ENCODE measurements around the gene NEGR1. TPM values are rescaled to one million over a fixed set of nuclear protein-coding genes. Genes with fewer than 3 reads are reported as not detected.

NEGR1 gene
- total and polyA plus RNA-seq, 2 donors (not counting 3 experiments of a cell fraction or from before 2014, with no cell fraction given), result 6.8 to 21.8 TPM

DNA sequence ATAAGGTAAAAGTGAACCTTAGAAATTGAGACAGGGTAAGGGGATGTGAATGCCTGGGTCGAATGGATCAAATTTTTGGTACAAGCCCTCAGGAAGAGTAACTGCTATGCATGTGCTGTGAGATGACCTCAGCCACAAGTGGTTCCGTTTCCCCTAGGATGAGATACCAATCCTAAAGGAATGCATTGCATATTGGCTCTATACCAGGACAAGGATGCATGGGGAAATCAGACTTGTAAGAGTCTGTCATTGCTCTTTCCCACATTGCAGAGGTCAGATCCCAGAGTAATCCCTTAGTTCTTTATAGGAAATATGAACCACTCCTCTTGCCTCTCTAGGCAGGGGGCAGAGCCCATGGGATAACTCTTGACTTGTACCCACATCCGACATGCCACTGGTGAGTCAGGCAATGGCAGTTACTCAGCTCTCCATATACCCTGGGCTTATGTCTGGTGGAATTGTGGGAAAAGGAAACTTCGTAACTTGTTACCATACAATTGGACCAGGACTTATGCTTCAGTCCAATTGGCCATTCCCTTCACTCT is 773.2 kb downstream of the NEGR1 start:
- H3K4me2 ChIP-seq (ENCODE audit: insufficient read depth, low read length), result no peak overlapping the region
- no peaks in the 10 kb centered on the region for H3K9me3 ChIP-seq (replicated peaks; ENCODE audit: control insufficient read depth, insufficient read depth, low read length)
- DNase-seq (ENCODE audit: low read depth, low spot score) (no peak), FAIRE-seq (no peak)
- H3K79me2 ChIP-seq (ENCODE audit: control insufficient read depth, insufficient read depth, low read length), result no peaks in the 10 kb centered on the region
- H3K36me3 ChIP-seq (ENCODE audit: control insufficient read depth in 2 of 2, extremely low read depth in 1 of 2, insufficient read depth in 2 of 2, low read length in 2 of 2), result no peaks in the 10 kb centered on the region
- H2AFZ ChIP-seq (ENCODE audit: low read depth, low read length), result no peak overlapping the region
- intact Hi-C loops (cut with micrococcal nuclease) (no loop called here), dilution Hi-C loops (cut with MboI; ENCODE audit: extremely low pct_ligation_motif_present, low sequenced_read_pairs) (no loop called here)
- no peak overlapping the region for H3K9ac ChIP-seq (replicated peaks; ENCODE audit: extremely low read depth, insufficient read depth, low read length)
- TF ChIP-seq GATA2 (IDR thresholded peaks at IDR 0.05; ENCODE audit: insufficient read depth, insufficient read length, low read depth, low read length) (no peak), MYC (IDR thresholded peaks at IDR 0.05; ENCODE audit: low read depth, low read length) (no peak), POLR2A (IDR thresholded peaks at IDR 0.05; ENCODE audit: low read depth, low read length) (no peak), EZH2 (IDR thresholded peaks at IDR 0.05; ENCODE audit: borderline replicate concordance, low read depth, low read length, severe bottlenecking) (no peak), FOS (IDR thresholded peaks at IDR 0.05; ENCODE audit: borderline replicate concordance, insufficient read depth, low read length) (no peak)
- H3K27me3 ChIP-seq (ENCODE audit: control insufficient read depth in 2 of 2, insufficient read depth in 2 of 2, low read length in 2 of 2), result no peaks in the 10 kb centered on the region
- H4K20me1 ChIP-seq (replicated peaks; ENCODE audit: control insufficient read depth, extremely low read depth, insufficient read depth, low read length), result no peaks in the 10 kb centered on the region
- POLR2A ChIA-PET, result no interaction called here
- CTCF ChIA-PET, result no interaction called here
- no peaks in the 10 kb centered on the region for H3K9me1 ChIP-seq (replicated peaks; ENCODE audit: control insufficient read depth, extremely low read depth, insufficient read depth, low read length)
- no peak overlapping the region for H3K27ac ChIP-seq (ENCODE audit: insufficient read depth, low read depth, low read length)
- no peaks in the 10 kb centered on the region for H3K4me1 ChIP-seq (ENCODE audit: control insufficient read depth, extremely low read depth, insufficient read depth, low read length)
- BruUV-seq (replicated peaks), result no TSS peak
- no peak overlapping the region for H3K4me3 ChIP-seq (replicated peaks in 1 of 3; ENCODE audit: insufficient read depth in 1 of 3, low read depth in 1 of 3, low read length in 3 of 3)

GRCh38 chr1:71502006-71502405 is 780.3 kb downstream of the NEGR1 start:
- TF ChIP-seq GATA2 (IDR thresholded peaks at IDR 0.05; ENCODE audit: insufficient read depth, insufficient read length, low read depth, low read length) (no peak), JUN (IDR thresholded peaks at IDR 0.05; ENCODE audit: borderline replicate concordance, insufficient read depth, insufficient read length, low read depth) (no peak), FOS (IDR thresholded peaks at IDR 0.05; ENCODE audit: borderline replicate concordance, insufficient read depth, low read length) (no peak), MYC (IDR thresholded peaks at IDR 0.05; ENCODE audit: low read depth, low read length) (no peak), EZH2 (IDR thresholded peaks at IDR 0.05; ENCODE audit: borderline replicate concordance, low read depth, low read length, severe bottlenecking) (no peak), MAX (IDR thresholded peaks at IDR 0.05; ENCODE audit: insufficient read depth, insufficient read length) (no peak), POLR2A (IDR thresholded peaks at IDR 0.05; ENCODE audit: low read depth, low read length) (no peak)
- TF ChIP-seq, protein P1, sequence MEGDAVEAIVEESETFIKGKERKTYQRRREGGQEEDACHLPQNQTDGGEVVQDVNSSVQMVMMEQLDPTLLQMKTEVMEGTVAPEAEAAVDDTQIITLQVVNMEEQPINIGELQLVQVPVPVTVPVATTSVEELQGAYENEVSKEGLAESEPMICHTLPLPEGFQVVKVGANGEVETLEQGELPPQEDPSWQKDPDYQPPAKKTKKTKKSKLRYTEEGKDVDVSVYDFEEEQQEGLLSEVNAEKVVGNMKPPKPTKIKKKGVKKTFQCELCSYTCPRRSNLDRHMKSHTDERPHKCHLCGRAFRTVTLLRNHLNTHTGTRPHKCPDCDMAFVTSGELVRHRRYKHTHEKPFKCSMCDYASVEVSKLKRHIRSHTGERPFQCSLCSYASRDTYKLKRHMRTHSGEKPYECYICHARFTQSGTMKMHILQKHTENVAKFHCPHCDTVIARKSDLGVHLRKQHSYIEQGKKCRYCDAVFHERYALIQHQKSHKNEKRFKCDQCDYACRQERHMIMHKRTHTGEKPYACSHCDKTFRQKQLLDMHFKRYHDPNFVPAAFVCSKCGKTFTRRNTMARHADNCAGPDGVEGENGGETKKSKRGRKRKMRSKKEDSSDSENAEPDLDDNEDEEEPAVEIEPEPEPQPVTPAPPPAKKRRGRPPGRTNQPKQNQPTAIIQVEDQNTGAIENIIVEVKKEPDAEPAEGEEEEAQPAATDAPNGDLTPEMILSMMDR (IDR thresholded peaks at IDR 0.05; ENCODE audit: extremely low read depth in 1 of 2, insufficient read depth in 1 of 2, low read depth in 1 of 2, low read length in 2 of 2), result no peak
- POLR2A ChIA-PET, result no interaction called here
- DNase-seq (ENCODE audit: low read depth, low spot score), result no peak
- Histone ChIP-seq H3K36me3 (ENCODE audit: control insufficient read depth in 2 of 2, extremely low read depth in 1 of 2, insufficient read depth in 2 of 2, low read length in 2 of 2) (no peaks in the 10 kb centered on the region), H3K4me1 (ENCODE audit: control insufficient read depth, extremely low read depth, insufficient read depth, low read length) (no peaks in the 10 kb centered on the region), H3K27ac (ENCODE audit: insufficient read depth, low read depth, low read length) (no peak overlapping the region), H3K79me2 (ENCODE audit: control insufficient read depth, insufficient read depth, low read length) (no peaks in the 10 kb centered on the region), H3K9me1 (replicated peaks; ENCODE audit: control insufficient read depth, extremely low read depth, insufficient read depth, low read length) (no peaks in the 10 kb centered on the region), H3K9me3 (replicated peaks; ENCODE audit: control insufficient read depth, insufficient read depth, low read length) (no peaks in the 10 kb centered on the region), H4K20me1 (replicated peaks; ENCODE audit: control insufficient read depth, extremely low read depth, insufficient read depth, low read length) (no peaks in the 10 kb centered on the region), H3K27me3 (ENCODE audit: control insufficient read depth in 2 of 2, insufficient read depth in 2 of 2, low read length in 2 of 2) (no peaks in the 10 kb centered on the region), H3K4me2 (ENCODE audit: insufficient read depth, low read length) (no peak overlapping the region), H2AFZ (ENCODE audit: low read depth, low read length) (no peak overlapping the region), H3K9ac (replicated peaks; ENCODE audit: extremely low read depth, insufficient read depth, low read length) (no peak overlapping the region), H3K4me3 (replicated peaks in 1 of 3; ENCODE audit: insufficient read depth in 1 of 3, low read depth in 1 of 3, low read length in 3 of 3) (no peak overlapping the region)
- dilution Hi-C loops (cut with MboI; ENCODE audit: extremely low pct_ligation_motif_present, low sequenced_read_pairs) (no loop called here), intact Hi-C loops (cut with micrococcal nuclease) (no loop called here)
- BruUV-seq (replicated peaks), result no TSS peak
- FAIRE-seq, result no peak
- CTCF ChIA-PET, result interaction anchor here (1.0 kb wide), 1 partner anchor 35 kb away, joined by 3 read pairs; no protein-coding TSS in a partner anchor
